Cardiac fibroblast (primary cell): ENCODE data around the gene ZNF169.
"Not testable (repeated sequence)": the region's sequence is repeated elsewhere in the genome, so short reads cannot be mapped to it uniquely, and the experiment has no call there.

ENCODE experiments used
- DNase-seq, 2 donors: peaks; one replicate each; pipeline versions ENCODE4 v3.0.0 to v3.0.0-alpha.2; 2010; ENCODE audit warnings: low read depth in 2 of 2
- H3K4me3 ChIP-seq, 2 donors: replicated peaks in 1 of 2; 1 replicate in 1 of 2; 2 replicates in 1 of 2; pipeline ENCODE4 v1.5.1; 2011; ENCODE audit warnings: low read depth in 2 of 2, low read length in 2 of 2, mild to moderate bottlenecking in 2 of 2, moderate library complexity in 1 of 2
- TF ChIP-seq, protein P1 (sequence below): IDR thresholded peaks from one replicate; pipeline ENCODE4 v1.5.1; 2011; ENCODE audit warnings: low read depth, mild to moderate bottlenecking, low read length, inconsistent platforms

The ZNF169 gene

DNA sequence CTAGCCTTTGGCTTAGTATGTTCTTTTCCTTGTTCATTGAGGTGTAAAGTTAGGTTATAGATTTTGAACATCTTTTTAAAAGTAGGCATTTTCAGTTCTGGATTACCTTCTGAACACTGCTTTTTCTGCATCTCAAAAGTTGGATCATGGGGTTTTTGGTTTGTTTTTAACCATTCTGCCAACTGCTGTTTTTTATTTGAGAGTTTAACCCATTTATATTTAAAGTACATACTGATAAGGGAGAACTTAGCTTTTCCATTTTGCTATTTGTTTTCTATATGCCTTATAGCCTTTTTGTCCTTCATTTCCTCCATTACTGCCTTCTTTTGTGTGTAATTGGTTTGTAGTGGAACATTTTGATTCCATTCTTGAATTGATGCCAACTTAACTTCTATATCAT, 30.5 kb upstream of the ZNF169 start:
- TF ChIP-seq, protein P1, sequence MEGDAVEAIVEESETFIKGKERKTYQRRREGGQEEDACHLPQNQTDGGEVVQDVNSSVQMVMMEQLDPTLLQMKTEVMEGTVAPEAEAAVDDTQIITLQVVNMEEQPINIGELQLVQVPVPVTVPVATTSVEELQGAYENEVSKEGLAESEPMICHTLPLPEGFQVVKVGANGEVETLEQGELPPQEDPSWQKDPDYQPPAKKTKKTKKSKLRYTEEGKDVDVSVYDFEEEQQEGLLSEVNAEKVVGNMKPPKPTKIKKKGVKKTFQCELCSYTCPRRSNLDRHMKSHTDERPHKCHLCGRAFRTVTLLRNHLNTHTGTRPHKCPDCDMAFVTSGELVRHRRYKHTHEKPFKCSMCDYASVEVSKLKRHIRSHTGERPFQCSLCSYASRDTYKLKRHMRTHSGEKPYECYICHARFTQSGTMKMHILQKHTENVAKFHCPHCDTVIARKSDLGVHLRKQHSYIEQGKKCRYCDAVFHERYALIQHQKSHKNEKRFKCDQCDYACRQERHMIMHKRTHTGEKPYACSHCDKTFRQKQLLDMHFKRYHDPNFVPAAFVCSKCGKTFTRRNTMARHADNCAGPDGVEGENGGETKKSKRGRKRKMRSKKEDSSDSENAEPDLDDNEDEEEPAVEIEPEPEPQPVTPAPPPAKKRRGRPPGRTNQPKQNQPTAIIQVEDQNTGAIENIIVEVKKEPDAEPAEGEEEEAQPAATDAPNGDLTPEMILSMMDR = no peak
- no peak overlapping the region for H3K4me3 ChIP-seq
- no peak for DNase-seq

DNA sequence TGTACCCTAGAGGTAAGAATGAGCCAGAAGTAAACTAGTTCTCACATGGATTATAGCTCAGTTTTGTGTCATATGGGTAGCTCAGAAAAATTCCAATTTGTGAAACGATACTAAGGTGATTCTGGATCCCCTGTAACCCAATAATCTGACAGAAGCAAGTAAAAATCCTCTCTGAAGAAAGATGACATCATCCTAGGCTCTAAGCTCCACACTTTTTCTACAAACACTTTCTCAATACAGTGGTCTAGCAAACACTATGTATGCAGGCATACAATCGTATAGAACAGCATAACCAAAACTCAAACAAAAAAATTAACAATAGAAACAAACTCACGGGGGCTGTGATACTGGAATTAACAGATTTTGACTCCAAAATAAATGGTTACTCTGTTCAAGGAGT, 26.7 kb upstream of the ZNF169 start:
- no peak overlapping the region for H3K4me3 ChIP-seq
- TF ChIP-seq, protein P1 = no peak
- no peak for DNase-seq

DNA sequence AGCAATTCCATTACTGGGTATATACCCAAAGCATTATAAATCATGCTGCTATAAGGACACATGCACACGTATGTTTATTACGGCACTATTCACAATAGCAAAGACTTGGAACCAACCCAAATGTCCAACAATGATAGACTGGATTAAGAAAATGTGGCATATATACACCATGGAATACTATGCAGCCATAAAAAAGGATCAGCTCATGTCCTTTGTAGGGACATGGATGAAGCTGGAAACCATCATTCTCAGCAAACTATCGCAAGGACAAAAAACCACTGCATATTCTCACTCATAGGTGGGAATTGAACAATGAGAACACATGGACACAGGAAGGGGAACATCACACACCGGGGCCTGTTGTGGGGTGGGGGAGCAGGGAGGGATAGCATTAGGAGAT, 18.0 kb upstream of the ZNF169 start:
- not testable (repeated sequence) for DNase-seq

GRCh38 chr9:94245651-94246050, 13.4 kb upstream of the ZNF169 start:
- TF ChIP-seq, protein P1 = no peak
- no peak overlapping the region for H3K4me3 ChIP-seq
- no peak for DNase-seq

More for the DNA sequence above, 18.0 kb upstream of the ZNF169 start:
- not testable (repeated sequence) for H3K4me3 ChIP-seq

- TF ChIP-seq, protein P1 = no peak
- DNase-seq = no peak
- no peak overlapping the region for H3K4me3 ChIP-seq
Observed at GRCh38 chr9:94250456-94250855, 8.6 kb upstream of the ZNF169 start.

DNA sequence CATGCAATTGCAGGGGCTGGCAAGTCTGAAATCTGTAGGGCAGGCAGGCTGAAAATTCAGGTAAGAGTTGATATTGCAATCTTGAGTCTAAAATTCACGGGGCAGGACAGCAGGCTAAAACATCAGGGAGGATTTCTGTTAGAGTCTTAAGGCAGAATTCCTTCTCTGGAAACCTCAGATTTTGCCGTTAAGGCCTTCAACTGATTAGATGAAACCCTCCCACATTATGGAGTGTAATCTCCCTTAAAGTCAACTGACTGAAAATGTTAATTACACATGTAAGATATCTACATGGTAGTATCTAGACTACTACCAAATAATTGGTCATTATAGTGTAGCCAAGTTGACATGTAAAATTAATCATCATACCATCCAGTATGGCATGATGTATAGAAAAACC, 3.1 kb upstream of the ZNF169 start:
- H3K4me3 ChIP-seq = no peak overlapping the region
- TF ChIP-seq, protein P1 = no peak

GRCh38 chr9:94265626-94266402, 6.7 kb downstream of the ZNF169 start:
- not testable (repeated sequence) for H3K4me3 ChIP-seq, DNase-seq

More for the DNA sequence above, 3.1 kb upstream of the ZNF169 start:
- no peak for DNase-seq

GRCh38 chr9:94269264-94269663, 10.2 kb downstream of the ZNF169 start:
- TF ChIP-seq, protein P1 = no peak
- peak in 1 of 2 donors; percentile 33 for DNase-seq
- no peak overlapping the region for H3K4me3 ChIP-seq
